H1 (cell line): ENCODE results near the gene TPM2. TPM values are rescaled to one million over a fixed set of nuclear protein-coding genes. Genes with fewer than 3 reads are reported as not detected.

ENCODE experiments used
- MAFK ChIP-seq: IDR thresholded peaks from 2 replicates; pipeline ENCODE4 v1.6.1; 2012; ENCODE audit warnings: low read depth, mild to moderate bottlenecking, improper control_type of control experiment, low read length
- RAD21 ChIP-seq, 2 experiments: IDR thresholded peaks in 1 of 2; conservative IDR thresholded peaks in 1 of 2; 2 replicates each; pipeline ENCODE4 v1.6.1; 2011; ENCODE audit warnings: low read depth in 2 of 2, low read length in 2 of 2, improper control_type of control experiment in 1 of 2, inconsistent platforms in 1 of 2, mild to moderate bottlenecking in 1 of 2, moderate library complexity in 1 of 2
- polyA plus RNA-seq, 7 experiments: library from polyadenylated mRNA; depleted of rRNA in 3 of 7; stranded (reverse) in 5 of 7; unstranded in 2 of 7; fragments of >200 nt in 5 of 7; fragments of 200-250 nt in 2 of 7; gene quantifications; 1 replicate in 5 of 7; 2 replicates in 1 of 7; 4 replicates in 1 of 7; pipeline versions ENCODE4 v1.2.1 to v1.2.3, GENCODE V29; 2011 to 2013; ENCODE audit warnings: missing spikeins in 2 of 7, mixed read lengths in 2 of 7
- total RNA-seq: library from RNA; stranded (reverse); fragmentation: NEBNext Ultra II Directional; extraction: Animal tissue kit (Norgen Biotek cat#: 25700); gene quantifications from 2 replicates; pipeline ENCODE4 v1.2.1, GENCODE V29; 2021

Gene TPM2
- total and polyA plus RNA-seq, 2 of the 8 experiments (the other 6 are each of a cell fraction or from before 2014, with no cell fraction given), result 62.5 to 181 TPM

GRCh38 chr9:35660966-35661415, 28.7 kb downstream of the TPM2 start (continued):
- TF ChIP-seq MAFK, result no peak
- peak; percentile 60 to 61 for TF ChIP-seq RAD21 (IDR thresholded peaks at IDR 0.05 in 1 of 2, conservative IDR thresholded peaks at IDR 0.05 in 1 of 2; ENCODE audit: low read depth in 2 of 2, low read length in 2 of 2)
